ENCODE results near the gene HNRNPLL. TPM values are rescaled to one million over a fixed set of nuclear protein-coding genes. Genes with fewer than 3 reads are reported as not detected.

HNRNPLL gene
- total and polyA plus RNA-seq, 2 of the 8 experiments (the other 6 are each of a cell fraction or from before 2014, with no cell fraction given), result 18.6 to 69.3 TPM

DNA sequence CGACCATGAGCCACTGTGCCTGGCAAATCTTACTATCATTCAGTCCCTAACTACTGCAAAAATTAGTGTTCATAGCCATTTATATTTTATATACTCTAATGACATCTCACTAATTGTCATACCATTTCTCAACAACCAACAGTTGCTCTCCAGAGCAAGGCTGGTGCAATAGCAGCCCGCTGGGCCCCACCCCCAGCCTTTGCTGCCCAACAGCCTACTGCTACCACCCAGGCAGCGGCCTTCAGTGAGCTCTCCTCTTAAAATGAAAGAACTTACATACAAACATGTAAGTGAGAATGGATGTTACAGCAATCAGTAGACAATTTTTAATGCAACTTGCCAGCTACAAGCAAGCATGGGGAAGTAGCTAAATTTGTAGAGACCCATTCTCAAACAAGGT is 90.5 kb downstream of the HNRNPLL start:
- Histone ChIP-seq H3K56ac (replicated peaks; ENCODE audit: insufficient read length, low read depth, low read length) (no peak overlapping the region), H2BK20ac (ENCODE audit: low read length) (no peak overlapping the region), H4K8ac (ENCODE audit: extremely low read depth, insufficient read depth, low read length) (no peak overlapping the region), H3K36me3 (ENCODE audit: control insufficient read depth in 2 of 4, insufficient read depth in 4 of 4, low read length in 3 of 4) (no peaks in the 10 kb centered on the region), H3K4ac (replicated peaks; ENCODE audit: insufficient read length, low read depth, low read length) (no peak overlapping the region), H3K18ac (ENCODE audit: extremely low read depth, low read length) (no peak overlapping the region), H3K27ac (ENCODE audit: low read depth, low read length) (no peak overlapping the region), H3K4me2 (ENCODE audit: insufficient read depth in 1 of 2, low read depth in 2 of 2, low read length in 2 of 2) (no peak overlapping the region), H3K79me1 (ENCODE audit: low read depth, low read length) (no peaks in the 10 kb centered on the region), H3K4me1 (replicated peaks in 1 of 4; ENCODE audit: control insufficient read depth in 3 of 4, insufficient read depth in 4 of 4, low read length in 3 of 4) (no peaks in the 10 kb centered on the region; a peak in 2 of 7 replicates), H3K23me2 (ENCODE audit: low read depth, low read length) (no peaks in the 10 kb centered on the region), H3K79me2 (ENCODE audit: control insufficient read depth in 1 of 2, insufficient read depth in 2 of 2, low read length in 2 of 2) (no peaks in the 10 kb centered on the region), H3K9ac (replicated peaks in 1 of 4; ENCODE audit: extremely low read depth in 1 of 4, low read depth in 3 of 4, low read length in 3 of 4) (no peak overlapping the region), H3K27me3 (replicated peaks in 1 of 4; ENCODE audit: control insufficient read depth in 3 of 4, extremely low read depth in 1 of 4, insufficient read depth in 3 of 4, low read length in 3 of 4) (peaks cover 0 to 8% (median 6%) of the 10 kb centered on the region in 4 experiments; a peak in 3 of 7 replicates), H2BK12ac (ENCODE audit: low read depth, low read length) (no peak overlapping the region), H2AK5ac (ENCODE audit: low read depth, low read length) (no peak overlapping the region), H2BK5ac (ENCODE audit: low read depth, low read length) (no peak overlapping the region), H3K4me3 (ENCODE audit: extremely low read depth in 1 of 4, insufficient read depth in 2 of 4, low read depth in 3 of 4, low read length in 4 of 4) (no peak overlapping the region), H2AFZ (ENCODE audit: low read length) (no peak overlapping the region; the same call in 1 of the 2 replicates), H3K9me3 (ENCODE audit: insufficient read depth in 2 of 2, low read depth in 1 of 2, low read length in 1 of 2) (no peaks in the 10 kb centered on the region), H4K91ac (replicated peaks; ENCODE audit: insufficient read length, low read length) (no peak overlapping the region), H3K23ac (ENCODE audit: insufficient read length) (no peak overlapping the region), H2BK120ac (replicated peaks; ENCODE audit: low read depth, low read length) (no peak overlapping the region), H4K20me1 (replicated peaks in 1 of 2; ENCODE audit: control insufficient read depth in 1 of 2, insufficient read depth in 2 of 2, low read length in 2 of 2) (no peaks in the 10 kb centered on the region), H2BK15ac (ENCODE audit: low read length) (no peak overlapping the region), H4K5ac (ENCODE audit: insufficient read length, low read depth, low read length) (no peak overlapping the region), H3K14ac (ENCODE audit: insufficient read length) (no peak overlapping the region)
- FAIRE-seq (no peak), DNase-seq (ENCODE audit: low read depth in 1 of 2, low spot score in 2 of 2) (no peak)
- ChIA-PET POLR2A (ENCODE audit: partially characterized antibody) (no interaction called here), CTCF (ENCODE audit: partially characterized antibody) (interaction anchor here (0.5 to 7.7 kb wide), 11 partner anchors 9 to 282 kb away, joined by 3 to 83 read pairs (median 5); no protein-coding TSS in a partner anchor)
- WGBS, 2 experiments (ENCODE audit: extremely low coverage in 1 of 2, insufficient coverage in 1 of 2, insufficient read length in 1 of 2, insufficient replicate concordance in 2 of 2, low coverage in 1 of 2, low lambda C conversion rate in 2 of 2, missing lambda C conversion rate in 1 of 2), result 76% methylated on average over 3 of the region's 3 CpGs; no CpG with 5 or more reads in 1 of the 2 experiments
- TF ChIP-seq NANOG (IDR thresholded peaks at IDR 0.05; ENCODE audit: insufficient read depth, low read depth, low read length, poor library complexity, severe bottlenecking) (no peak), SIX5 (IDR thresholded peaks at IDR 0.05; ENCODE audit: low read depth, low read length) (no peak), TBP (IDR thresholded peaks at IDR 0.05; ENCODE audit: low read depth, low read length) (no peak), SP2 (IDR thresholded peaks at IDR 0.05; ENCODE audit: low read length) (no peak), FOSL1 (IDR thresholded peaks at IDR 0.05; ENCODE audit: insufficient read depth, low read depth, low read length) (no peak), POLR2A (IDR thresholded peaks at IDR 0.05; ENCODE audit: control extremely low read depth in 1 of 2, low read depth in 2 of 2, low read length in 2 of 2) (no peak), POLR2AphosphoS5 (IDR thresholded peaks at IDR 0.05; ENCODE audit: low read depth, low read length) (no peak), HDAC6 (IDR thresholded peaks at IDR 0.05; ENCODE audit: low read depth, low read length) (no peak), RAD21 (IDR thresholded peaks at IDR 0.05 in 1 of 2, conservative IDR thresholded peaks at IDR 0.05 in 1 of 2; ENCODE audit: low read depth in 2 of 2, low read length in 2 of 2) (no peak), GTF2F1 (IDR thresholded peaks at IDR 0.05; ENCODE audit: borderline replicate concordance, low read depth, low read length) (no peak), RFX5 (IDR thresholded peaks at IDR 0.05; ENCODE audit: borderline replicate concordance, low read depth, low read length) (no peak), RXRA (IDR thresholded peaks at IDR 0.05; ENCODE audit: insufficient read depth, low read depth, low read length) (no peak), RBBP5 (IDR thresholded peaks at IDR 0.05; ENCODE audit: borderline replicate concordance, low read depth, low read length) (no peak)

Data from H1 (cell line).